ENCODE measurements around the gene ZNF37A.
"Not testable (repeated sequence)": the region's sequence is repeated elsewhere in the genome, so short reads cannot be mapped to it uniquely, and the experiment has no call there.

DNA sequence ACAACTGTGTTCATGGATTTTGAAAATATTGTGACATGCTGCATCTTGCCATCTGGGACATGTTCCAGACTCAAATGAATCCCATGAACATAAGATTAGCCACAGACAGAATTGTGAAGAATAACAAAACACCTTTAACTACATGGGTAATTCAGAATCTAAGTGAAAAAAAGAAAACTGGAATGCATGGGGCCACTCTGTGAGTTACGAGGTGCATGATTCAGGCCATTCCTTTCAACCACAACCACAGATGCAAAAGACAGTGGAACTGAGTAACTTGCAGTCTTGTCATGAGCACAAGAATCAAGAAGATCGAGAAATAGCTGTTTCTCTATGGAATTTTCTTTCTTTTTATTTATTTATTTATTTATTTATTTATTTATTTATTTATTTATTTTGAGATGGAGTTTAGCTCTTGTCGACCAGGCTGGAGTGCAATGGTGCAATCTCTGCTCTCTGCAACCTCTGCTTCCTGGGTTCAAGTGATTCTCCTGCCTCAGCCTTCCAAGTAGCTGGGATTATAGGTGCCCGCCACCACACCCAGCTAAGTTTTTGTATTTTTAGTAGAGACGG, 56.8 kb downstream of the ZNF37A start:
- TF ChIP-seq, protein P1, sequence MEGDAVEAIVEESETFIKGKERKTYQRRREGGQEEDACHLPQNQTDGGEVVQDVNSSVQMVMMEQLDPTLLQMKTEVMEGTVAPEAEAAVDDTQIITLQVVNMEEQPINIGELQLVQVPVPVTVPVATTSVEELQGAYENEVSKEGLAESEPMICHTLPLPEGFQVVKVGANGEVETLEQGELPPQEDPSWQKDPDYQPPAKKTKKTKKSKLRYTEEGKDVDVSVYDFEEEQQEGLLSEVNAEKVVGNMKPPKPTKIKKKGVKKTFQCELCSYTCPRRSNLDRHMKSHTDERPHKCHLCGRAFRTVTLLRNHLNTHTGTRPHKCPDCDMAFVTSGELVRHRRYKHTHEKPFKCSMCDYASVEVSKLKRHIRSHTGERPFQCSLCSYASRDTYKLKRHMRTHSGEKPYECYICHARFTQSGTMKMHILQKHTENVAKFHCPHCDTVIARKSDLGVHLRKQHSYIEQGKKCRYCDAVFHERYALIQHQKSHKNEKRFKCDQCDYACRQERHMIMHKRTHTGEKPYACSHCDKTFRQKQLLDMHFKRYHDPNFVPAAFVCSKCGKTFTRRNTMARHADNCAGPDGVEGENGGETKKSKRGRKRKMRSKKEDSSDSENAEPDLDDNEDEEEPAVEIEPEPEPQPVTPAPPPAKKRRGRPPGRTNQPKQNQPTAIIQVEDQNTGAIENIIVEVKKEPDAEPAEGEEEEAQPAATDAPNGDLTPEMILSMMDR (optimal IDR thresholded peaks at IDR 0.05 in 1 of 3, IDR thresholded peaks at IDR 0.05 in 1 of 3, conservative IDR thresholded peaks at IDR 0.05 in 1 of 3; ENCODE audit: extremely low read depth in 1 of 3, insufficient read depth in 2 of 3, low read length in 3 of 3) = not testable (repeated sequence)
- TF ChIP-seq EZH2 (IDR thresholded peaks at IDR 0.05; ENCODE audit: low read length) = not testable (repeated sequence)
